H1 (cell line): ENCODE measurements around the gene SASS6. TPM values are rescaled to one million over a fixed set of nuclear protein-coding genes. Genes with fewer than 3 reads are reported as not detected.

ENCODE experiments used
- CBX5 ChIP-seq: fragments of 300-800, 300-1000 bp; sonication (generic); IDR thresholded peaks from 2 replicates; pipeline ENCODE4 v1.7.1; 2016; ENCODE audit warnings: antibody characterized with exemption, low read length, low read depth
- CEBPB ChIP-seq: IDR thresholded peaks from 2 replicates; pipeline ENCODE4 v1.6.1; 2012; ENCODE audit warnings: low read depth, low read length
- CHD1 ChIP-seq: IDR thresholded peaks from 2 replicates; pipeline ENCODE4 v1.6.1; 2012; ENCODE audit warnings: low read depth, low read length, improper control_type of control experiment
- CTBP2 ChIP-seq: IDR thresholded peaks from 2 replicates; pipeline ENCODE4 v1.7.0; 2011; ENCODE audit warnings: borderline replicate concordance, mild to moderate bottlenecking, moderate library complexity, mixed read lengths, low read length; ENCODE audit not compliant: insufficient read depth, insufficient read length
- EP300 ChIP-seq, 2 experiments: IDR thresholded peaks; 1 replicate in 1 of 2; 2 replicates in 1 of 2; pipeline ENCODE4 v1.6.1; 2011 to 2012; ENCODE audit warnings: low read depth in 2 of 2, low read length in 2 of 2, mild to moderate bottlenecking in 2 of 2, borderline replicate concordance in 1 of 2, inconsistent platforms in 1 of 2, moderate library complexity in 1 of 2
- FOSL1 ChIP-seq: IDR thresholded peaks from 2 replicates; pipeline ENCODE4 v1.6.1; 2011; ENCODE audit warnings: mild to moderate bottlenecking, low read depth, low read length, moderate library complexity; ENCODE audit not compliant: insufficient read depth
- GABPA ChIP-seq: IDR thresholded peaks from 2 replicates; pipeline ENCODE4 v1.6.1; 2011; ENCODE audit warnings: mild to moderate bottlenecking, low read length, moderate library complexity, borderline replicate concordance; ENCODE audit not compliant: insufficient read depth
- GTF2F1 ChIP-seq: IDR thresholded peaks from 2 replicates; pipeline ENCODE4 v1.6.1; 2012; ENCODE audit warnings: low read depth, low read length, improper control_type of control experiment, borderline replicate concordance
- HDAC6 ChIP-seq: IDR thresholded peaks from one replicate; pipeline ENCODE4 v1.7.1; 2012; ENCODE audit warnings: low read depth, mild to moderate bottlenecking, inconsistent platforms, low read length, moderate library complexity
- PHF8 ChIP-seq: fragments of 200-600 bp; sonication (generic); conservative IDR thresholded peaks from 2 replicates; pipeline ENCODE4 v1.7.1; 2012; ENCODE audit warnings: low read depth, mild to moderate bottlenecking, inconsistent platforms, low read length, moderate library complexity
- POLR2AphosphoS5 ChIP-seq: IDR thresholded peaks from 2 replicates; pipeline ENCODE4 v1.6.1; 2011; ENCODE audit warnings: low read depth, low read length
- RXRA ChIP-seq: IDR thresholded peaks from 2 replicates; pipeline ENCODE4 v1.6.1; 2011; ENCODE audit warnings: low read depth, mild to moderate bottlenecking, low read length, moderate library complexity; ENCODE audit not compliant: insufficient read depth
- SAP30 ChIP-seq: fragments of 300-600 bp; sonication (generic); IDR thresholded peaks from 2 replicates; pipeline ENCODE4 v1.7.1; 2012; ENCODE audit warnings: low read length, moderate library complexity, mild to moderate bottlenecking, inconsistent platforms; ENCODE audit not compliant: insufficient read depth, insufficient replicate concordance
- SIN3A ChIP-seq, 2 experiments: IDR thresholded peaks in 1 of 2; conservative IDR thresholded peaks in 1 of 2; 2 replicates each; pipeline ENCODE4 v1.6.1; 2011 to 2012; ENCODE audit warnings: low read length in 2 of 2, improper control_type of control experiment in 1 of 2, low read depth in 1 of 2, mild to moderate bottlenecking in 1 of 2
- SIX5 ChIP-seq: IDR thresholded peaks from 2 replicates; pipeline ENCODE4 v1.6.1; 2011; ENCODE audit warnings: mild to moderate bottlenecking, low read depth, low read length
- TCF12 ChIP-seq: IDR thresholded peaks from 2 replicates; pipeline ENCODE4 v1.6.1; 2011; ENCODE audit warnings: low read depth, mild to moderate bottlenecking, low read length
- polyA plus RNA-seq, 7 experiments: library from polyadenylated mRNA; depleted of rRNA in 3 of 7; stranded (reverse) in 5 of 7; unstranded in 2 of 7; fragments of >200 nt in 5 of 7; fragments of 200-250 nt in 2 of 7; gene quantifications; 1 replicate in 5 of 7; 2 replicates in 1 of 7; 4 replicates in 1 of 7; pipeline versions ENCODE4 v1.2.1 to v1.2.3, GENCODE V29; 2011 to 2013; ENCODE audit warnings: missing spikeins in 2 of 7, mixed read lengths in 2 of 7
- total RNA-seq: library from RNA; stranded (reverse); fragmentation: NEBNext Ultra II Directional; extraction: Animal tissue kit (Norgen Biotek cat#: 25700); gene quantifications from 2 replicates; pipeline ENCODE4 v1.2.1, GENCODE V29; 2021
- TF ChIP-seq, protein P1 (sequence below), 3 experiments: IDR thresholded peaks; 1 replicate in 2 of 3; 2 replicates in 1 of 3; pipeline versions ENCODE4 v1.5.1 to v1.6.1; 2011; ENCODE audit warnings: low read length in 3 of 3, mild to moderate bottlenecking in 3 of 3, inconsistent platforms in 2 of 3, low read depth in 1 of 3, moderate library complexity in 1 of 3; ENCODE audit not compliant: insufficient read depth in 1 of 3; ENCODE audit errors: control extremely low read depth in 1 of 3

The SASS6 gene
- total and polyA plus RNA-seq, 2 of the 8 experiments (the other 6 are each of a cell fraction or from before 2014, with no cell fraction given), result 1.2 to 13.8 TPM

DNA sequence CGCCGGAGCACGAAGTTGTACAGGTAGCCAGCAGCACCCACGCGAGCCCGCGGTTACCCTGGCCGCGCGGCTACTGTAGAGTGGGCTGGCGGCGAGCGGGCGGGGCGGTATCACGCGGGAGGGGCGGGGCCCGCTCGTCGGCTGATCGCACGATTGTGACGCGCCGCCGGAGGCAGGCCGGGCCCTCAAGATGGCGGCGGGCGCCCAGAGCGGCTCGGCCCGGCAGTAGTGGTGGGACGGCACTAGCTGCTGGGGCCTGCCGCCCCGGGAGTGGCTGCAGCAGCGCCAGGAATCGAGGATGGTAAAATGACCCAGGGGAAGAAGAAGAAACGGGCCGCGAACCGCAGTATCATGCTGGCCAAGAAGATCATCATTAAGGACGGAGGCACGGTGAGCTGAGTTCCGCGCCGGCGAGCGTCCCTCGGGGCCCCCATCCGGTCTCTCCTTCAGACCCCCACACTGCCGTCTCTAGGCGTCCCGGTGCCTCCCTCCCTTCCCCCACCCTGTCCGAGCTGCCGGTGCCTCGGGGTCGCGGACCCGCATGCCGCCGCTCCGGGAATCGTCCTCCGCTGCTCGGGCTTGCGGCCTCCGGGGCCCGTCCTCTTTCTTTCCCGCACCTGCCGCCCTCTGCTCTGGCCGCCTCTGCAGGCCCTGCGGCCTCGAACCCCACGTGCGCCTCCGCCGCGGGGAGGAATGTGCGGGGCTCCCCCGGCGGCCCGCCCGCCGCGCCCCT lies 94.6 kb downstream of the SASS6 start (continued):
- TF ChIP-seq, protein P1, sequence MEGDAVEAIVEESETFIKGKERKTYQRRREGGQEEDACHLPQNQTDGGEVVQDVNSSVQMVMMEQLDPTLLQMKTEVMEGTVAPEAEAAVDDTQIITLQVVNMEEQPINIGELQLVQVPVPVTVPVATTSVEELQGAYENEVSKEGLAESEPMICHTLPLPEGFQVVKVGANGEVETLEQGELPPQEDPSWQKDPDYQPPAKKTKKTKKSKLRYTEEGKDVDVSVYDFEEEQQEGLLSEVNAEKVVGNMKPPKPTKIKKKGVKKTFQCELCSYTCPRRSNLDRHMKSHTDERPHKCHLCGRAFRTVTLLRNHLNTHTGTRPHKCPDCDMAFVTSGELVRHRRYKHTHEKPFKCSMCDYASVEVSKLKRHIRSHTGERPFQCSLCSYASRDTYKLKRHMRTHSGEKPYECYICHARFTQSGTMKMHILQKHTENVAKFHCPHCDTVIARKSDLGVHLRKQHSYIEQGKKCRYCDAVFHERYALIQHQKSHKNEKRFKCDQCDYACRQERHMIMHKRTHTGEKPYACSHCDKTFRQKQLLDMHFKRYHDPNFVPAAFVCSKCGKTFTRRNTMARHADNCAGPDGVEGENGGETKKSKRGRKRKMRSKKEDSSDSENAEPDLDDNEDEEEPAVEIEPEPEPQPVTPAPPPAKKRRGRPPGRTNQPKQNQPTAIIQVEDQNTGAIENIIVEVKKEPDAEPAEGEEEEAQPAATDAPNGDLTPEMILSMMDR (IDR thresholded peaks at IDR 0.05; ENCODE audit: control extremely low read depth in 1 of 3, insufficient read depth in 1 of 3, low read depth in 1 of 3, low read length in 3 of 3), result no peak
- TF ChIP-seq SIN3A (conservative IDR thresholded peaks at IDR 0.05 in 1 of 2, IDR thresholded peaks at IDR 0.05 in 1 of 2; ENCODE audit: low read depth in 1 of 2, low read length in 2 of 2) (no peak), TCF12 (no peak), CTBP2 (no peak), PHF8 (peak; percentile 98), GABPA (no peak), POLR2AphosphoS5 (peak; percentile 96), FOSL1 (no peak), RXRA (no peak), CEBPB (no peak), GTF2F1 (0 out of 2 replicates have a peak, but pooled peaks have one; percentile 39), SIX5 (no peak), HDAC6 (no peak), EP300 (IDR thresholded peaks at IDR 0.05; ENCODE audit: borderline replicate concordance in 1 of 2, low read depth in 2 of 2, low read length in 2 of 2) (no peak), CBX5 (no peak), CHD1 (0 out of 2 replicates have a peak, but pooled peaks have one; percentile 12), SAP30 (no peak)
